ENCODE measurements around the gene PACRG. TPM values are rescaled to one million over a fixed set of nuclear protein-coding genes. Genes with fewer than 3 reads are reported as not detected.

The PACRG gene
- total RNA-seq, 1 experiment from 2014 or later = 0.26 TPM

DNA sequence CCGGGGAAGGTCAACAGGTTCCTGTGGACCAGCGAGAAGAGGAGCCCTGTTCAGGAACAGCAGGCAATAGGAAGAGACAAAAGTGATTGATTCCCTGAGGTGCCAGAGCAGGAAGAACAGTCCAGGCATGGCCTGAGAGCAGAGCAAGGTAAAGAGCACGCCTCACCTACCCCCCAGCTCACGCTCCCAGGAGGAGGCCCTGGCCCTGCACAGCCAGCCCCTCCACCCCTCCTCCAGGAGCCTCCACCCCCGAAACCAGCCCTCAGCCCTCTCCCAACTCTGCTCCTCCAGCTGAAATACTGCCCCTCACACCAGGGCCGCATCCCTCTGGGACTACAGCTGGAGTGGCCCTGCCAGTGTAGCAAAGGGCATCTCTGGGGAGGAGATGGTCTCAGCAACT, 504.9 kb downstream of the PACRG start:
- Histone ChIP-seq H4K20me1 (ENCODE audit: control insufficient read depth, insufficient read depth, insufficient read length) (no peaks in the 10 kb centered on the region), H2AK5ac (ENCODE audit: insufficient read length, low read length) (no peak overlapping the region), H2BK20ac (ENCODE audit: low read depth, low read length, poor library complexity, severe bottlenecking) (no peak overlapping the region), H3K79me1 (ENCODE audit: insufficient read depth, low read depth, low read length, poor library complexity, severe bottlenecking) (no peaks in the 10 kb centered on the region), H2BK15ac (ENCODE audit: low read depth, low read length) (no peak overlapping the region), H3K9me3 (ENCODE audit: control insufficient read depth, low read depth, low read length) (no peaks in the 10 kb centered on the region), H2AFZ (ENCODE audit: low read length) (no peak overlapping the region), H3K23me2 (ENCODE audit: insufficient read length, low read depth, low read length, poor library complexity, severe bottlenecking) (no peaks in the 10 kb centered on the region), H2BK5ac (ENCODE audit: insufficient read length, low read length) (no peak overlapping the region), H4K91ac (ENCODE audit: insufficient read length, low read depth, low read length) (no peak overlapping the region), H3K18ac (ENCODE audit: insufficient read length, low read depth, low read length) (no peak overlapping the region), H2BK120ac (ENCODE audit: low read depth, low read length, poor library complexity, severe bottlenecking) (no peak overlapping the region), H3K23ac (ENCODE audit: insufficient read length, low read depth, low read length) (no peak overlapping the region), H2BK12ac (ENCODE audit: insufficient read length, low read depth, low read length) (no peak overlapping the region), H4K5ac (ENCODE audit: insufficient read length, low read depth, low read length) (no peak overlapping the region), H3K79me2 (ENCODE audit: insufficient read depth, low read length) (no peaks in the 10 kb centered on the region), H3T11ph (ENCODE audit: low read length) (no peak overlapping the region), H3K4ac (ENCODE audit: low read depth, low read length) (no peak overlapping the region), H3K14ac (ENCODE audit: insufficient read depth, low read length) (no peak overlapping the region), H3K27ac (ENCODE audit: insufficient read length, low read depth, low read length) (no peak overlapping the region), H4K8ac (replicated peaks; ENCODE audit: insufficient read length, low read depth, low read length) (no peak overlapping the region), H3K9ac (ENCODE audit: extremely low read depth, insufficient read length, low read length) (no peak overlapping the region), H3K4me1 (ENCODE audit: insufficient read depth, low read length) (no peaks in the 10 kb centered on the region), H3K4me2 (ENCODE audit: insufficient read depth, insufficient read length, low read length) (no peak overlapping the region), H3K27me3 (ENCODE audit: insufficient read depth, low read length) (no peaks in the 10 kb centered on the region), H3K56ac (ENCODE audit: insufficient read length, low read depth, low read length) (no peak overlapping the region)
- DNase-seq = no peak
- H3K27ac Mint-ChIP-seq = no peak overlapping the region
- no peak overlapping the region for H3K4me3 Mint-ChIP-seq
- H3K4me1 Mint-ChIP-seq = peaks cover 9 to 10% of the 10 kb centered on the region in 2 experiments
- no peaks in the 10 kb centered on the region for H3K9me3 Mint-ChIP-seq
- WGBS (ENCODE audit: extremely low coverage, insufficient read length, low lambda C conversion rate) = no CpG with 5 or more reads among the region's 6 CpGs
- no peaks in the 10 kb centered on the region for H3K27me3 Mint-ChIP-seq (ENCODE audit: low read depth)
- no peak for TF ChIP-seq CTCF (conservative IDR thresholded peaks at IDR 0.05)
- H3K36me3 Mint-ChIP-seq (ENCODE audit: insufficient read depth in 1 of 3, low read depth in 3 of 3) = no peaks in the 10 kb centered on the region; a peak in 1 of 7 replicates
